Measurements from ENCODE around the gene C1QTNF8.

The C1QTNF8 gene

GRCh38 chr16:1109648-1110047, 13.6 kb upstream of the C1QTNF8 start:
- DNase-seq (ENCODE audit: low read depth, low spot score) = no peak

- no peak for DNase-seq (ENCODE audit: low read depth, low spot score)
Observed at GRCh38 chr16:1108299-1109252, 12.5 kb upstream of the C1QTNF8 start.

- DNase-seq (ENCODE audit: low read depth, low spot score) = no peak
Observed at GRCh38 chr16:1107731-1108130, 11.7 kb upstream of the C1QTNF8 start.

- no peak for DNase-seq (ENCODE audit: low read depth, low spot score)
Observed at GRCh38 chr16:1107141-1107540, 11.1 kb upstream of the C1QTNF8 start.

- no peak for DNase-seq (ENCODE audit: low read depth, low spot score)
Observed at GRCh38 chr16:1106659-1107058, 10.6 kb upstream of the C1QTNF8 start.

GRCh38 chr16:1105888-1106620, 10.0 kb upstream of the C1QTNF8 start:
- DNase-seq (ENCODE audit: low read depth, low spot score) = no peak

- no peak for DNase-seq (ENCODE audit: low read depth, low spot score)
Observed at GRCh38 chr16:1103636-1103980, 7.6 kb upstream of the C1QTNF8 start.

- peak; percentile 39 for DNase-seq (ENCODE audit: low read depth, low spot score)
Observed at GRCh38 chr16:1102921-1103635, 7.0 kb upstream of the C1QTNF8 start.

GRCh38 chr16:1102333-1102700, 6.3 kb upstream of the C1QTNF8 start:
- DNase-seq (ENCODE audit: low read depth, low spot score) = no peak

GRCh38 chr16:1101573-1102332, 5.7 kb upstream of the C1QTNF8 start:
- DNase-seq (ENCODE audit: low read depth, low spot score) = no peak

GRCh38 chr16:1101133-1101532, 5.1 kb upstream of the C1QTNF8 start:
- DNase-seq (ENCODE audit: low read depth, low spot score) = no peak

- DNase-seq (ENCODE audit: low read depth, low spot score) = no peak
Observed at GRCh38 chr16:1100084-1100800, 4.2 kb upstream of the C1QTNF8 start.

GRCh38 chr16:1099189-1100083, 3.4 kb upstream of the C1QTNF8 start:
- DNase-seq (ENCODE audit: low read depth, low spot score) = no peak

GRCh38 chr16:1098266-1098991, 2.4 kb upstream of the C1QTNF8 start:
- no peak for DNase-seq (ENCODE audit: low read depth, low spot score)

GRCh38 chr16:1097800-1098199, 1.8 kb upstream of the C1QTNF8 start:
- DNase-seq (ENCODE audit: low read depth, low spot score) = no peak

GRCh38 chr16:1097156-1097555, 1.1 kb upstream of the C1QTNF8 start:
- DNase-seq (ENCODE audit: low read depth, low spot score) = no peak

GRCh38 chr16:1095450-1096168, 435 bp downstream of the C1QTNF8 start:
- DNase-seq (ENCODE audit: low read depth, low spot score) = no peak

- no peak for DNase-seq (ENCODE audit: low read depth, low spot score)
Observed at GRCh38 chr16:1094601-1095449, 1.2 kb downstream of the C1QTNF8 start.

All from activated CD4-positive, CD25-positive, alpha-beta regulatory T cell treated with anti-CD3 and anti-CD28 coated beads, Interleukin-2, amount 50 U/mL, for 16 hours (primary cell).